HG02840 (cell line): ENCODE results near the gene SMIM10.
"Not testable (repeated sequence)": the region's sequence is repeated elsewhere in the genome, so short reads cannot be mapped to it uniquely, and the experiment has no call there.

Experiments used
- ATAC-seq: cut with Tn5 transposase; IDR thresholded peaks from one replicate; pipeline ENCODE4 v1.9.1; 2021; ENCODE audit warnings: mild to moderate bottlenecking, moderate library complexity, moderate number of reproducible peaks; ENCODE audit not compliant: unreplicated experiment, low FRiP score

The SMIM10 gene

GRCh38 chrX:134990801-134991481 lies at the start of gene SMIM10:
TSS of gene SMIM10 (plus strand) at chrX:134990991. CDS start at chrX:134991096, 105 bp downstream.
- ATAC-seq, result no peak

- not testable (repeated sequence) for ATAC-seq
Measured at GRCh38 chrX:134946364-134946763, 44.4 kb upstream of the SMIM10 start.

- no peak for ATAC-seq
Measured at GRCh38 chrX:134948333-134949241, 42.2 kb upstream of the SMIM10 start.

GRCh38 chrX:134949271-134949670 lies 41.5 kb upstream of the SMIM10 start:
- ATAC-seq, result no peak

- ATAC-seq, result no peak
Measured at GRCh38 chrX:134957836-134958235, 33.0 kb upstream of the SMIM10 start.

GRCh38 chrX:134960366-134960765 lies 30.4 kb upstream of the SMIM10 start:
- ATAC-seq, result not testable (repeated sequence)

- no peak for ATAC-seq
Measured at GRCh38 chrX:134963041-134963440, 27.8 kb upstream of the SMIM10 start.

- ATAC-seq, result no peak
Measured at GRCh38 chrX:134969726-134970125, 21.1 kb upstream of the SMIM10 start.

GRCh38 chrX:134971926-134972325 lies 18.9 kb upstream of the SMIM10 start:
- no peak for ATAC-seq

- no peak for ATAC-seq
Measured at GRCh38 chrX:134975516-134975915, 15.3 kb upstream of the SMIM10 start.

GRCh38 chrX:134981910-134982309 lies 8.9 kb upstream of the SMIM10 start:
- no peak for ATAC-seq

- ATAC-seq, result no peak
Measured at GRCh38 chrX:134982748-134983147, 8.0 kb upstream of the SMIM10 start.

- ATAC-seq, result no peak
Measured at GRCh38 chrX:134985479-134985878, 5.3 kb upstream of the SMIM10 start.

GRCh38 chrX:134990475-134990800 lies 353 bp upstream of the SMIM10 start:
- no peak for ATAC-seq

- ATAC-seq, result no peak
Measured at GRCh38 chrX:134997646-134998045, 6.9 kb downstream of the SMIM10 start.

GRCh38 chrX:134998246-134998645 lies 7.5 kb downstream of the SMIM10 start:
- ATAC-seq, result no peak

- no peak for ATAC-seq
Measured at GRCh38 chrX:134999469-134999868, 8.7 kb downstream of the SMIM10 start.

- ATAC-seq, result no peak
Measured at GRCh38 chrX:135000516-135000915, 9.7 kb downstream of the SMIM10 start.

GRCh38 chrX:135003876-135004623 lies 13.3 kb downstream of the SMIM10 start:
- peak; percentile 80 for ATAC-seq

- no peak for ATAC-seq
Measured at GRCh38 chrX:135006187-135006586, 15.4 kb downstream of the SMIM10 start.

GRCh38 chrX:135009057-135009610 lies 18.3 kb downstream of the SMIM10 start:
- no peak for ATAC-seq
